Mesenchymal stem cell (in vitro differentiated cells and primary cell): ENCODE data around the gene SAP30L.

ENCODE experiments used
- DNase-seq: peaks from one replicate; pipeline ENCODE4 v3.0.0-alpha.2; 2013
- H2AFZ ChIP-seq: one replicate; pipeline ENCODE4 v1.6.1; 2013; ENCODE audit warnings: low read depth, mild to moderate bottlenecking, control low read depth, inconsistent platforms, low read length, moderate library complexity
- H2AK5ac ChIP-seq: 2 replicates; pipeline ENCODE4 v1.6.1; 2013; ENCODE audit warnings: low read length, moderate library complexity, mild to moderate bottlenecking, inconsistent platforms; ENCODE audit not compliant: severe bottlenecking
- H2BK120ac ChIP-seq: one replicate; pipeline ENCODE4 v1.6.1; 2013; ENCODE audit warnings: low read depth, mild to moderate bottlenecking, inconsistent platforms, low read length, moderate library complexity
- H2BK12ac ChIP-seq, 2 experiments: one replicate each; pipeline ENCODE4 v1.6.1; 2013; ENCODE audit warnings: inconsistent platforms in 2 of 2, low read length in 2 of 2, mild to moderate bottlenecking in 2 of 2, moderate library complexity in 2 of 2, control low read depth in 1 of 2
- H2BK15ac ChIP-seq: one replicate; pipeline ENCODE4 v1.6.1; 2013; ENCODE audit warnings: mild to moderate bottlenecking, low read depth, inconsistent platforms; ENCODE audit not compliant: poor library complexity, severe bottlenecking
- H2BK5ac ChIP-seq: 2 replicates; pipeline ENCODE4 v1.6.1; 2013; ENCODE audit warnings: low read depth, mild to moderate bottlenecking, low read length, control low read depth, inconsistent platforms; ENCODE audit not compliant: poor library complexity, severe bottlenecking
- H3K14ac ChIP-seq, 2 experiments: one replicate each; pipeline ENCODE4 v1.6.1; 2013; ENCODE audit warnings: inconsistent platforms in 2 of 2, low read length in 2 of 2, control low read depth in 1 of 2, mild to moderate bottlenecking in 1 of 2, moderate library complexity in 1 of 2
- H3K18ac ChIP-seq, 2 experiments: one replicate each; pipeline ENCODE4 v1.6.1; 2013; ENCODE audit warnings: inconsistent platforms in 2 of 2, low read length in 2 of 2, control low read depth in 1 of 2, low read depth in 1 of 2, mild to moderate bottlenecking in 1 of 2
- H3K23ac ChIP-seq, 2 experiments: one replicate each; pipeline ENCODE4 v1.6.1; 2013; ENCODE audit warnings: inconsistent platforms in 2 of 2, low read length in 2 of 2, mild to moderate bottlenecking in 2 of 2, moderate library complexity in 2 of 2, control low read depth in 1 of 2
- H3K27ac ChIP-seq: 2 replicates; pipeline ENCODE4 v1.5.1; 2013; ENCODE audit warnings: mild to moderate bottlenecking, moderate library complexity, low read length, control low read depth, inconsistent platforms; ENCODE audit not compliant: poor library complexity, severe bottlenecking
- H3K27me3 ChIP-seq, 2 experiments: 2 replicates each; pipeline versions ENCODE4 v1.6.1 to v1.7.0; 2013; ENCODE audit warnings: low read length in 2 of 2, mild to moderate bottlenecking in 2 of 2, moderate library complexity in 2 of 2, control low read depth in 1 of 2, inconsistent platforms in 1 of 2; ENCODE audit not compliant: control insufficient read depth in 1 of 2, insufficient read depth in 1 of 2
- H3K36me3 ChIP-seq, 2 experiments: 2 replicates each; pipeline versions ENCODE4 v1.6.1 to v1.7.0; 2013; ENCODE audit warnings: low read length in 2 of 2, control low read depth in 1 of 2, inconsistent platforms in 1 of 2, low read depth in 1 of 2, mild to moderate bottlenecking in 1 of 2; ENCODE audit not compliant: insufficient read depth in 2 of 2, control insufficient read depth in 1 of 2
- H3K4ac ChIP-seq, 2 experiments: one replicate each; pipeline ENCODE4 v1.6.1; 2013; ENCODE audit warnings: inconsistent platforms in 2 of 2, low read length in 2 of 2, mild to moderate bottlenecking in 2 of 2, moderate library complexity in 2 of 2, control low read depth in 1 of 2, low read depth in 1 of 2
- H3K4me1 ChIP-seq: 2 replicates; pipeline ENCODE4 v1.6.1; 2013; ENCODE audit warnings: low read depth, low read length, control low read depth; ENCODE audit not compliant: control insufficient read depth, insufficient read depth
- H3K4me2 ChIP-seq: 2 replicates; pipeline ENCODE4 v1.6.1; 2013; ENCODE audit warnings: low read length, mild to moderate bottlenecking, inconsistent platforms; ENCODE audit not compliant: poor library complexity, severe bottlenecking
- H3K4me3 ChIP-seq, 2 experiments: 2 replicates each; pipeline versions ENCODE4 v1.5.1 to v1.7.0; 2013; ENCODE audit warnings: low read length in 2 of 2, mild to moderate bottlenecking in 2 of 2, control low read depth in 1 of 2, low read depth in 1 of 2; ENCODE audit not compliant: insufficient read depth in 1 of 2
- H3K79me1 ChIP-seq: replicated peaks from 2 replicates; pipeline ENCODE4 v1.6.1; 2013; ENCODE audit warnings: mild to moderate bottlenecking, control low read depth, low read length, inconsistent platforms; ENCODE audit not compliant: poor library complexity, severe bottlenecking
- H3K9ac ChIP-seq: 2 replicates; pipeline ENCODE4 v1.7.0; 2013; ENCODE audit warnings: mild to moderate bottlenecking, low read length, moderate library complexity
- H3K9me3 ChIP-seq: 2 replicates; pipeline ENCODE4 v1.7.0; 2013; ENCODE audit warnings: mild to moderate bottlenecking, low read length; ENCODE audit not compliant: control insufficient read depth
- H4K8ac ChIP-seq: one replicate; pipeline ENCODE4 v1.6.1; 2013; ENCODE audit warnings: inconsistent platforms, mild to moderate bottlenecking, low read length, moderate library complexity
- H4K91ac ChIP-seq: one replicate; pipeline ENCODE4 v1.6.1; 2013; ENCODE audit warnings: mild to moderate bottlenecking, low read length, inconsistent platforms
- WGBS: methylation state at CpG from one replicate; pipeline ENCODE4 v1.1.7; 2013; ENCODE audit warnings: mixed read lengths; 5-methylcytosine and 5-hydroxymethylcytosine counted together

The SAP30L gene

GRCh38 chr5:154484393-154485095 lies 38.7 kb downstream of the SAP30L start:
- H3K18ac ChIP-seq, result no peak overlapping the region
- no peak overlapping the region for H2BK5ac ChIP-seq
- peaks cover 84 to 96% of the 10 kb centered on the region in 2 experiments for H3K27me3 ChIP-seq
- H3K79me1 ChIP-seq, result no peaks in the 10 kb centered on the region
- no peak overlapping the region for H2AK5ac ChIP-seq
- no peak overlapping the region for H3K9ac ChIP-seq
- no peak overlapping the region for H2BK12ac ChIP-seq
- no peak overlapping the region for H3K23ac ChIP-seq
- H3K9me3 ChIP-seq, result peaks cover 3% of the 10 kb centered on the region
- no peak overlapping the region for H2AFZ ChIP-seq
- no peak overlapping the region for H3K4ac ChIP-seq
- WGBS, result 1% methylated on average over 12 of the region's 15 CpGs
- no peak overlapping the region for H4K8ac ChIP-seq
- DNase-seq, result peak; percentile 13
- H3K4me3 ChIP-seq, result no peak overlapping the region
- no peak overlapping the region for H3K27ac ChIP-seq
- H2BK120ac ChIP-seq, result no peak overlapping the region
- no peaks in the 10 kb centered on the region for H3K36me3 ChIP-seq
- peaks cover 7% of the 10 kb centered on the region for H3K4me1 ChIP-seq
- H2BK15ac ChIP-seq, result no peak overlapping the region
- H3K14ac ChIP-seq, result no peak overlapping the region
- H4K91ac ChIP-seq, result no peak overlapping the region
- H3K4me2 ChIP-seq, result no peak overlapping the region

- H3K27me3 ChIP-seq, result peaks cover 81 to 96% of the 10 kb centered on the region in 2 experiments
- no peak overlapping the region for H3K23ac ChIP-seq
- no peak overlapping the region for H2BK5ac ChIP-seq
- no peaks in the 10 kb centered on the region for H3K36me3 ChIP-seq
- no peak overlapping the region for H3K4me2 ChIP-seq
- no peak overlapping the region for H2BK12ac ChIP-seq
- H3K9me3 ChIP-seq, result peaks cover 3% of the 10 kb centered on the region
- H3K4me1 ChIP-seq, result peaks cover 7% of the 10 kb centered on the region
- no peak overlapping the region for H4K8ac ChIP-seq
- WGBS, result no CpG with 5 or more reads among the region's 2 CpGs
- H4K91ac ChIP-seq, result no peak overlapping the region
- H3K27ac ChIP-seq, result no peak overlapping the region
- H3K14ac ChIP-seq, result no peak overlapping the region
- H3K79me1 ChIP-seq, result no peaks in the 10 kb centered on the region
- no peak overlapping the region for H3K9ac ChIP-seq
- H3K18ac ChIP-seq, result no peak overlapping the region
- no peak overlapping the region for H3K4ac ChIP-seq
- DNase-seq, result no peak
- no peak overlapping the region for H3K4me3 ChIP-seq
- no peak overlapping the region for H2AK5ac ChIP-seq
- H2BK120ac ChIP-seq, result no peak overlapping the region
- no peak overlapping the region for H2BK15ac ChIP-seq
- H2AFZ ChIP-seq, result no peak overlapping the region
These were observed 39.3 kb downstream of the SAP30L start for GRCh38 chr5:154485096-154485491.

- Histone ChIP-seq H2BK120ac (no peak overlapping the region), H3K18ac (no peak overlapping the region), H2BK12ac (no peak overlapping the region), H2BK15ac (no peak overlapping the region), H3K36me3 (no peaks in the 10 kb centered on the region), H3K9ac (no peak overlapping the region), H4K8ac (no peak overlapping the region), H2AK5ac (no peak overlapping the region), H2BK5ac (no peak overlapping the region), H3K4me2 (no peak overlapping the region), H3K4ac (no peak overlapping the region), H3K4me1 (peaks cover 7% of the 10 kb centered on the region), H4K91ac (no peak overlapping the region), H2AFZ (no peak overlapping the region), H3K27ac (no peak overlapping the region), H3K9me3 (peaks cover 3% of the 10 kb centered on the region), H3K23ac (no peak overlapping the region), H3K4me3 (no peak overlapping the region), H3K27me3 (peaks cover 77 to 96% of the 10 kb centered on the region in 2 experiments), H3K79me1 (no peaks in the 10 kb centered on the region), H3K14ac (no peak overlapping the region)
- 16% methylated on average over 6 of the region's 6 CpGs for WGBS
- no peak for DNase-seq
These were observed 40.1 kb downstream of the SAP30L start for GRCh38 chr5:154485850-154486426.

- Histone ChIP-seq H3K4ac (no peak overlapping the region), H3K9me3 (peaks cover 3% of the 10 kb centered on the region), H2BK12ac (no peak overlapping the region), H2BK15ac (no peak overlapping the region), H2AFZ (no peak overlapping the region), H3K9ac (no peak overlapping the region), H2AK5ac (no peak overlapping the region), H3K4me3 (no peak overlapping the region), H3K4me2 (no peak overlapping the region), H3K27ac (no peak overlapping the region), H3K79me1 (no peaks in the 10 kb centered on the region), H2BK120ac (no peak overlapping the region), H3K14ac (no peak overlapping the region), H3K4me1 (peaks cover 7% of the 10 kb centered on the region), H4K8ac (no peak overlapping the region), H4K91ac (no peak overlapping the region), H3K27me3 (peaks cover 72 to 94% of the 10 kb centered on the region in 2 experiments), H3K36me3 (no peaks in the 10 kb centered on the region), H2BK5ac (no peak overlapping the region), H3K18ac (no peak overlapping the region), H3K23ac (no peak overlapping the region)
- no peak for DNase-seq
- 6% methylated on average over 3 of the region's 4 CpGs for WGBS
These were observed 40.6 kb downstream of the SAP30L start for GRCh38 chr5:154486427-154486866.
